Iris pigment epithelial cell (primary cell): ENCODE data around the gene PRDX2.
A peak's percentile ranks its signal among the peaks of the same experiment; 100 is the strongest.

Source experiments
- DNase-seq: peaks from one replicate; pipeline ENCODE4 v3.0.0-alpha.2; 2011; ENCODE audit warnings: low read depth

The PRDX2 gene

GRCh38 chr19:12752056-12752781 lies 49.4 kb downstream of the PRDX2 start:
- DNase-seq, result no peak

- no peak for DNase-seq
Observed at GRCh38 chr19:12751635-12752034, 50.0 kb downstream of the PRDX2 start, which contains the start of gene BEST2. TSS of gene BEST2 (plus strand) at chr19:12751791. CDS start at chr19:12752593, 802 bp downstream.

- DNase-seq, result no peak
Observed at GRCh38 chr19:12750851-12751250, 50.7 kb downstream of the PRDX2 start.

- DNase-seq, result peak; percentile 74
Observed at GRCh38 chr19:12749938-12750521, 51.6 kb downstream of the PRDX2 start.

- no peak for DNase-seq
Observed at GRCh38 chr19:12748489-12748888, 53.1 kb downstream of the PRDX2 start.
